Measurements from ENCODE around the gene GPHN.

GPHN gene

GRCh38 chr14:66959437-66960050 lies 451.6 kb downstream of the GPHN start:
- H3K9me3 Mint-ChIP-seq, result peaks cover 28% of the 10 kb centered on the region
- peaks cover 12% of the 10 kb centered on the region for H3K36me3 Mint-ChIP-seq (ENCODE audit: low read depth)
- H3K4me1 Mint-ChIP-seq (ENCODE audit: low read depth), result no peaks in the 10 kb centered on the region
- H3K27ac Mint-ChIP-seq, result no peak overlapping the region
- H3K27me3 Mint-ChIP-seq (ENCODE audit: low read depth), result no peaks in the 10 kb centered on the region
- DNase-seq (ENCODE audit: low spot score), result no peak
- H3K4me3 Mint-ChIP-seq, result no peak overlapping the region

DNA sequence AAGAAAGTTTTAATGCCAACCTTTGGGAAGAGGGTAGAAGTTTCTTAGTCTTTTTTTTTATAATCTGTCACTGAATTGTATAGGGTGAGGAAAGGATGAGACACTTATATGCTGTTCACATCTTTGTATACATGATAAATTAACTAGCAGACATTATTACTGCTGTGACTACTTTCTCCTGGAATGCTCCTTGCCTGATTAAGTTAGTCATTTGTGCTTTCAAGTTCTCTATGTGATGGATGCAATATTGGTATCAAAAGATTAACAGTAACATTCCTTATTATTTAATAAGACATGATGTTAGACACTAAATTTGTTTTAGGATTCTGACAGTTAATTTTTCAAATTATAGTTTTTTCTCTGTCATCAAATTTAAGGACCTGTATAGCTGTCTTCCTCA lies 457.9 kb downstream of the GPHN start:
- no peak for DNase-seq (ENCODE audit: low spot score)
- H3K27me3 Mint-ChIP-seq (ENCODE audit: low read depth), result no peaks in the 10 kb centered on the region
- no peak overlapping the region for H3K4me3 Mint-ChIP-seq
- H3K27ac Mint-ChIP-seq, result no peak overlapping the region
- H3K36me3 Mint-ChIP-seq (ENCODE audit: low read depth), result no peaks in the 10 kb centered on the region
- H3K4me1 Mint-ChIP-seq (ENCODE audit: low read depth), result no peaks in the 10 kb centered on the region
- no peaks in the 10 kb centered on the region for H3K9me3 Mint-ChIP-seq

- Mint-ChIP-seq H3K36me3 (ENCODE audit: low read depth) (no peaks in the 10 kb centered on the region), H3K4me3 (no peak overlapping the region), H3K9me3 (no peaks in the 10 kb centered on the region), H3K27ac (no peak overlapping the region), H3K27me3 (ENCODE audit: low read depth) (no peaks in the 10 kb centered on the region), H3K4me1 (ENCODE audit: low read depth) (no peaks in the 10 kb centered on the region)
- DNase-seq (ENCODE audit: low spot score), result no peak
These were observed 464.5 kb downstream of the GPHN start for GRCh38 chr14:66972469-66972868.

DNA sequence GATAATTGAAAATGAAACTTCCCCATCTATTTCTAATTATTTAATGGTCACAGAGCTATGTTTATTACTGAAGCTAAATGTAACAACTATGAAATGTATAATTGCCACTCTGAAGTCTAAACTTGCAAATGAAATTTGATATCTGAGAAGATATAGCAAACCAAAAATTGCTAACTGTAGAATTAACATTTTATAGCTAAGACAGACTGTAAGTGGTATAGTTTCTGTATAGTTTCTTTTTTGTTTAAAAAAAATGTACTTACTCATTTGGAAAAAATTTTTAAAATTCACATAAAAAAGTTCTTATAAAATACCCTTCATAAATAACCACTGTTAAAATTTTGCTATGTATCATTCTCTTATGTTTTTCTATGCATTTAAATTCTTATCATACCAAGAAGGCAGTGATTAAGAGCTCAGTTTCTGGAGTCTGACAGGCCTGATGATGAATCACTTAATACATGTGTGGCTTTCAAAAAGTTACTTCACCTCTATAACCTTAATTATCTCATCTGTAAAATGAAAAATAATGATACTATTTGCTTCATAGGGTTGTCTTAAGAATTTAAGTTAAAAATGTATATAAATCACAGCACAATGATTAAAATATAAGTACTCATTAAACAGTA lies 466.6 kb downstream of the GPHN start:
- peaks cover under 1% of the 10 kb centered on the region for H3K4me1 Mint-ChIP-seq (ENCODE audit: low read depth)
- H3K27ac Mint-ChIP-seq, result no peak overlapping the region
- no peaks in the 10 kb centered on the region for H3K36me3 Mint-ChIP-seq (ENCODE audit: low read depth)
- H3K27me3 Mint-ChIP-seq (ENCODE audit: low read depth), result no peaks in the 10 kb centered on the region
- no peak overlapping the region for H3K4me3 Mint-ChIP-seq
- H3K9me3 Mint-ChIP-seq, result no peaks in the 10 kb centered on the region
- no peak for DNase-seq (ENCODE audit: low spot score)

- peaks cover 2% of the 10 kb centered on the region for H3K4me1 Mint-ChIP-seq (ENCODE audit: low read depth)
- H3K36me3 Mint-ChIP-seq (ENCODE audit: low read depth), result no peaks in the 10 kb centered on the region
- DNase-seq (ENCODE audit: low spot score), result no peak
- no peak overlapping the region for H3K27ac Mint-ChIP-seq
- no peaks in the 10 kb centered on the region for H3K9me3 Mint-ChIP-seq
- no peaks in the 10 kb centered on the region for H3K27me3 Mint-ChIP-seq (ENCODE audit: low read depth)
- H3K4me3 Mint-ChIP-seq, result no peak overlapping the region
These were observed 467.3 kb downstream of the GPHN start for GRCh38 chr14:66975251-66975650.

GRCh38 chr14:66979101-66979974 lies 471.4 kb downstream of the GPHN start:
- DNase-seq (ENCODE audit: low spot score), result peak; percentile 5
- Mint-ChIP-seq H3K36me3 (ENCODE audit: low read depth) (no peaks in the 10 kb centered on the region), H3K4me3 (no peak overlapping the region), H3K9me3 (no peaks in the 10 kb centered on the region), H3K4me1 (ENCODE audit: low read depth) (peaks cover 2% of the 10 kb centered on the region), H3K27me3 (ENCODE audit: low read depth) (no peaks in the 10 kb centered on the region), H3K27ac (no peak overlapping the region)

DNA sequence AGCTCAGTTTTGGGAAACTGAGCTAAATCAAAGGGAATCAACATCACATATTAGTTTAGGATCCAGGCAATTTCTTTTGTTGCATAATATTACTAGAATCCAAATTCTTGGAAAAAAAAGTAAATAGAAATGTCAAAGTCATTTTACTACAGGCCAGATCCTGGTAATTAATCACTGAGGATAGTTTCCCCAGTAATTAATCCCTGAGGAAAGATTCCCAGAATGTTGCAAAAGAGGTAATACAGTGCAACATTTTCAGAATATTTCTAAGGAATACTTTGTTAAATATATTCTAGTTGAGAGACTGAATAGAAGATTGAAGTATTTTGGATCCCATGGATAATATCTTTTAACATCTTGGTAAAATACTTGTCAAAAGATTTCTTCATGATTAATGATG lies 474.3 kb downstream of the GPHN start:
- no peak overlapping the region for H3K4me3 Mint-ChIP-seq
- no peaks in the 10 kb centered on the region for H3K9me3 Mint-ChIP-seq
- no peak overlapping the region for H3K27ac Mint-ChIP-seq
- H3K4me1 Mint-ChIP-seq (ENCODE audit: low read depth), result peaks cover 2% of the 10 kb centered on the region
- H3K27me3 Mint-ChIP-seq (ENCODE audit: low read depth), result no peaks in the 10 kb centered on the region
- H3K36me3 Mint-ChIP-seq (ENCODE audit: low read depth), result no peaks in the 10 kb centered on the region
- DNase-seq (ENCODE audit: low spot score), result no peak

- Mint-ChIP-seq H3K4me1 (ENCODE audit: low read depth) (peaks cover 3% of the 10 kb centered on the region), H3K9me3 (no peaks in the 10 kb centered on the region), H3K27ac (no peak overlapping the region), H3K4me3 (no peak overlapping the region), H3K27me3 (ENCODE audit: low read depth) (peaks cover 1% of the 10 kb centered on the region), H3K36me3 (ENCODE audit: low read depth) (no peaks in the 10 kb centered on the region)
- DNase-seq (ENCODE audit: low spot score), result no peak
These were observed 484.8 kb downstream of the GPHN start for GRCh38 chr14:66992776-66993175.

DNA sequence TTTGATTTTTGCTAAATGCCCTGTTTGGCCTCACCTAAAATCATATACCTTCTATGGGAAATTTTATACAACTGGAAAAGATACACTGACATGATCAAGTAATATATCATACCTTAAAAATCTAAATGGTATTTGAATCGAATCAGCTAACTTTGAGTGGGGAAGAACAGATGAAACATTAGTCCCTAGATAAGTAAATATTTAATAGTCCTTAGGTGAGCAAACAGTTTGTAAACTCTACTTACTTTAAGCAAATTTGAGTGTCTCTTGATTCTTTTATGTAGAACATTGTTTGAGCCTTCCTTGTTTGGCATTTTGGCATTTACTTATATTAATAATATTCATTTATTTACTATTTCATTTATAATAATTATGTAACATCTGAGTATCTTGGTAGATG lies 485.6 kb downstream of the GPHN start:
- Mint-ChIP-seq H3K4me3 (no peak overlapping the region), H3K27ac (no peak overlapping the region), H3K9me3 (no peaks in the 10 kb centered on the region), H3K4me1 (ENCODE audit: low read depth) (peaks cover 9% of the 10 kb centered on the region), H3K36me3 (ENCODE audit: low read depth) (no peaks in the 10 kb centered on the region), H3K27me3 (ENCODE audit: low read depth) (peaks cover 1% of the 10 kb centered on the region)
- no peak for DNase-seq (ENCODE audit: low spot score)

- Mint-ChIP-seq H3K36me3 (ENCODE audit: low read depth) (no peaks in the 10 kb centered on the region), H3K9me3 (no peaks in the 10 kb centered on the region), H3K4me1 (ENCODE audit: low read depth) (peaks cover 10% of the 10 kb centered on the region), H3K27ac (no peak overlapping the region), H3K4me3 (no peak overlapping the region), H3K27me3 (ENCODE audit: low read depth) (peaks cover 1% of the 10 kb centered on the region)
- peak; percentile 40 for DNase-seq (ENCODE audit: low spot score)
These were observed 490.1 kb downstream of the GPHN start for GRCh38 chr14:66998013-66998412.

DNA sequence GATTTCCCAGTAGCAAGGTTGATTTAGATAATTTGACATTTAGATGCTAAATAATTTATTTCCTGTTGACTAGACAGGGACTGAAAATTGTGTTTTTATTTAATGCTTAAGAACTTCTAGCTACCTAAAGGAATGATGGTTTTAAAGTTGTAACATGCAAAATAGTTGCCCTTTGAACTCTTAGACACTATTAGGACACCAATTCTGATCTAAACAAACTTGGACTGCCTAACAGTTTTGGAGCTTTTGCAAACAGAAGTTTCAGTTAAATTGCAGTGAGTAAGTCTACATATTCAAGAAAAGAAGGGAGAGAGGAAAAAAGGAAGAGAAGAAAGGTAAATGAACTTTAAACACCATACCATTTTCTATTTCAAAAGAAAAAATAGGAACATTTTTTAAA lies 492.0 kb downstream of the GPHN start:
- peaks cover 4% of the 10 kb centered on the region for H3K27me3 Mint-ChIP-seq (ENCODE audit: low read depth)
- no peak overlapping the region for H3K27ac Mint-ChIP-seq
- no peaks in the 10 kb centered on the region for H3K36me3 Mint-ChIP-seq (ENCODE audit: low read depth)
- DNase-seq (ENCODE audit: low spot score), result no peak
- no peak overlapping the region for H3K4me3 Mint-ChIP-seq
- peaks cover 12% of the 10 kb centered on the region for H3K4me1 Mint-ChIP-seq (ENCODE audit: low read depth)
- H3K9me3 Mint-ChIP-seq, result no peaks in the 10 kb centered on the region

DNA sequence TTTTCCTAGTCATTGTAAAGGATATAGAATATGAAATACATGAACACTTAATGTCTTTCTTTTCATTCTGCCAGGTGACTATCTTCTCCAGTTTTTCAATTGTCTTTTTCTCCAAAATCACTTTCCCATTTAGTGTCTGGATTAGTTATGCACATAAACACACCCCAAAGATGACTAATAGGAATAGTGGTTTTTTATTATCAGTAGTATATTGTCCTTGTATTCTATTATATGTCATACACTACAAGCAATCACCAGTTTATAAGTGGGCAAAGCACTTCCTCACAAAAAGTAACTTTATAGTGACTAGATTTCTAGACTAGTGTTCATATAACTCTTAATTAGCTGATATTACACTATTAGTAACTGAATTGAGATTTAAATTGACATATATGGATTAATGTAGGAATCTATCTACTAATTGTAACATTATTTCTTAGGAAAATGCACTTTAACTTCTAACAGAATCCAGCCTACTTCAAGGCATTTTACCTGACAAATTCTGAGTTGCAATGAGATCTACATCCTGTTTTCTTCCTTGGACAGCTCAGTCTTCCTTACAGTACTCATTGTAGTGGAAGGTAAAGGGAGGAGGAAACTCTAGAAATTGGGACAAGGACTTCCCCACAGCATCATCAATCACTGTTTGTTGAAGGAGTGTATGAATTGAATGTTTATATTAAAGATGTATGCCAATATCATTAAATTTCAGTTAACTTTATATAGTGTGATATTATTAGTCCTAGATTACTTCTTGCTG lies 495.2 kb downstream of the GPHN start:
- H3K27me3 Mint-ChIP-seq (ENCODE audit: low read depth), result peaks cover 3% of the 10 kb centered on the region
- H3K36me3 Mint-ChIP-seq (ENCODE audit: low read depth), result no peaks in the 10 kb centered on the region
- H3K9me3 Mint-ChIP-seq, result no peaks in the 10 kb centered on the region
- no peak overlapping the region for H3K4me3 Mint-ChIP-seq
- no peak for DNase-seq (ENCODE audit: low spot score)
- H3K27ac Mint-ChIP-seq, result no peak overlapping the region
- peaks cover 5% of the 10 kb centered on the region for H3K4me1 Mint-ChIP-seq (ENCODE audit: low read depth)

GRCh38 chr14:67004521-67004920 lies 496.6 kb downstream of the GPHN start:
- Mint-ChIP-seq H3K27ac (no peak overlapping the region), H3K9me3 (no peaks in the 10 kb centered on the region), H3K4me1 (ENCODE audit: low read depth) (peaks cover 2% of the 10 kb centered on the region)

GRCh38 chr14:67010602-67011001 lies 502.7 kb downstream of the GPHN start:
- H3K4me3 Mint-ChIP-seq, result no peak overlapping the region
- no peaks in the 10 kb centered on the region for H3K27me3 Mint-ChIP-seq (ENCODE audit: low read depth)
- no peaks in the 10 kb centered on the region for H3K36me3 Mint-ChIP-seq (ENCODE audit: low read depth)
- H3K27ac Mint-ChIP-seq, result no peak overlapping the region
- H3K9me3 Mint-ChIP-seq, result no peaks in the 10 kb centered on the region
- no peak for DNase-seq (ENCODE audit: low spot score)
- H3K4me1 Mint-ChIP-seq (ENCODE audit: low read depth), result peaks cover 2% of the 10 kb centered on the region

More at GRCh38 chr14:67004521-67004920, 496.6 kb downstream of the GPHN start:
- Mint-ChIP-seq H3K27me3 (ENCODE audit: low read depth) (peaks cover 3% of the 10 kb centered on the region), H3K36me3 (ENCODE audit: low read depth) (no peaks in the 10 kb centered on the region), H3K4me3 (no peak overlapping the region)
- DNase-seq (ENCODE audit: low spot score), result no peak
